COLO668 (cell line): ENCODE results near the gene MROH8.

ENCODE experiments used
- DNase-seq: peaks from one replicate; lab custom pipeline; 2025; ENCODE audit not compliant: unreplicated experiment; lab: John Stamatoyannopoulos, UW

MROH8 gene

GRCh38 chr20:37200376-37200775 is 21.0 kb upstream of the MROH8 start:
- no peak for DNase-seq

- no peak for DNase-seq
Observed at GRCh38 chr20:37198932-37199660, 19.7 kb upstream of the MROH8 start.

- DNase-seq, result no peak
Observed at GRCh38 chr20:37194621-37195417, 15.5 kb upstream of the MROH8 start.

- no peak for DNase-seq
Observed at GRCh38 chr20:37193821-37194220, 14.5 kb upstream of the MROH8 start.

GRCh38 chr20:37193226-37193625 is 13.9 kb upstream of the MROH8 start:
- no peak for DNase-seq

- peak; percentile 54 for DNase-seq
Observed at GRCh38 chr20:37192137-37192854, 12.9 kb upstream of the MROH8 start.

- DNase-seq, result no peak
Observed at GRCh38 chr20:37190354-37191112, 11.2 kb upstream of the MROH8 start.

GRCh38 chr20:37189416-37190016 is 10.2 kb upstream of the MROH8 start:
- no peak for DNase-seq

- DNase-seq, result no peak
Observed at GRCh38 chr20:37188787-37189186, 9.4 kb upstream of the MROH8 start.

GRCh38 chr20:37185686-37186085 is 6.3 kb upstream of the MROH8 start:
- DNase-seq, result no peak

- DNase-seq, result no peak
Observed at GRCh38 chr20:37179683-37180524, 556 bp upstream of the MROH8 start.

GRCh38 chr20:37172836-37173235 is 6.5 kb downstream of the MROH8 start:
- DNase-seq, result no peak

GRCh38 chr20:37166867-37167266 is 12.5 kb downstream of the MROH8 start:
- no peak for DNase-seq

GRCh38 chr20:37165031-37165430 is 14.3 kb downstream of the MROH8 start:
- DNase-seq, result no peak

- no peak for DNase-seq
Observed at GRCh38 chr20:37163832-37164554, 15.4 kb downstream of the MROH8 start.

- DNase-seq, result no peak
Observed at GRCh38 chr20:37162646-37163045, 16.7 kb downstream of the MROH8 start.

- DNase-seq, result no peak
Observed at GRCh38 chr20:37161830-37162549, 17.4 kb downstream of the MROH8 start.

GRCh38 chr20:37160683-37161082 is 18.7 kb downstream of the MROH8 start:
- no peak for DNase-seq
